CD14-positive monocyte (primary cell): ENCODE measurements around the gene OVCA2. TPM values are rescaled to one million over a fixed set of nuclear protein-coding genes. Genes with fewer than 3 reads are reported as not detected.
A peak's percentile ranks its signal among the peaks of the same experiment; 100 is the strongest.

Source experiments
- DNase-seq, 3 donors: peaks; one replicate each; pipeline ENCODE4 v3.0.0-alpha.2; 2011 to 2022
- H2AFZ ChIP-seq: 2 replicates; pipeline ENCODE4 v1.6.0; 2012; ENCODE audit warnings: mild to moderate bottlenecking, low read depth, low read length, inconsistent platforms; ENCODE audit not compliant: insufficient read depth, poor library complexity, severe bottlenecking
- H3K27ac ChIP-seq, 2 donors: 1 replicate in 1 of 2; 2 replicates in 1 of 2; pipeline ENCODE4 v1.5.1; 2012 to 2013; ENCODE audit warnings: low read length in 2 of 2, control low read depth in 1 of 2, inconsistent platforms in 1 of 2, low read depth in 1 of 2, mild to moderate bottlenecking in 1 of 2
- H3K27me3 ChIP-seq, 2 donors: one replicate each; pipeline versions ENCODE4 v1.6.0 to v1.6.1; 2011 to 2013; ENCODE audit warnings: low read length in 2 of 2; ENCODE audit not compliant: control insufficient read depth in 2 of 2, insufficient read depth in 2 of 2
- H3K36me3 ChIP-seq, 2 donors: replicated peaks in 1 of 2; 1 replicate in 1 of 2; 2 replicates in 1 of 2; pipeline versions ENCODE4 v1.5.1 to v1.6.1; 2012 to 2013; ENCODE audit warnings: low read length in 2 of 2, control low read depth in 1 of 2, inconsistent platforms in 1 of 2, mild to moderate bottlenecking in 1 of 2; ENCODE audit not compliant: insufficient read depth in 2 of 2, control insufficient read depth in 1 of 2
- H3K4me1 ChIP-seq, 2 donors: 1 replicate in 1 of 2; 2 replicates in 1 of 2; pipeline versions ENCODE4 v1.5.1 to v1.6.1; 2012 to 2013; ENCODE audit warnings: low read length in 2 of 2, control low read depth in 1 of 2, inconsistent platforms in 1 of 2, mild to moderate bottlenecking in 1 of 2, moderate library complexity in 1 of 2; ENCODE audit not compliant: insufficient read depth in 2 of 2, control insufficient read depth in 1 of 2
- H3K4me2 ChIP-seq: replicated peaks from 2 replicates; pipeline ENCODE3; 2012; ENCODE audit warnings: low read length, moderate library complexity, mild to moderate bottlenecking; ENCODE audit not compliant: poor library complexity, severe bottlenecking; ENCODE audit errors: extremely low read depth
- H3K4me3 ChIP-seq, 3 experiments: fragments of 200-600 bp in 1 of 3; sonication (generic) in 1 of 3; replicated peaks in 1 of 3; 1 replicate in 2 of 3; 2 replicates in 1 of 3; pipeline ENCODE4 v1.5.1; 2011 to 2013; ENCODE audit warnings: low read length in 3 of 3, mild to moderate bottlenecking in 3 of 3, control low read depth in 2 of 3, low read depth in 2 of 3, inconsistent platforms in 1 of 3, moderate library complexity in 1 of 3
- H3K79me2 ChIP-seq: 2 replicates; pipeline ENCODE4 v1.6.0; 2012; ENCODE audit warnings: mild to moderate bottlenecking, control low read depth, inconsistent platforms, low read length, moderate library complexity; ENCODE audit not compliant: insufficient read depth
- H3K9ac ChIP-seq: 2 replicates; pipeline ENCODE4 v1.6.0; 2017; ENCODE audit warnings: low read length, mild to moderate bottlenecking; ENCODE audit not compliant: insufficient read depth, poor library complexity, severe bottlenecking
- H3K9me3 ChIP-seq, 2 donors: replicated peaks in 1 of 2; 1 replicate in 1 of 2; 2 replicates in 1 of 2; pipeline versions ENCODE4 v1.5.1 to v1.6.1; 2012 to 2013; ENCODE audit warnings: low read length in 2 of 2, control low read depth in 1 of 2; ENCODE audit not compliant: control insufficient read depth in 1 of 2, insufficient read depth in 1 of 2
- H4K20me1 ChIP-seq: 2 replicates; pipeline ENCODE4 v1.6.0; 2012; ENCODE audit warnings: mild to moderate bottlenecking, low read length, control low read depth, moderate library complexity; ENCODE audit not compliant: insufficient read depth
- H3K27ac Mint-ChIP-seq, 7 donors: one replicate each; pipeline ENCODE4 v1.8.0; 2020; ENCODE audit warnings: mild to moderate bottlenecking in 7 of 7, mixed read lengths in 7 of 7, moderate library complexity in 6 of 7, inconsistent platforms in 2 of 7
- H3K27me3 Mint-ChIP-seq, 3 donors: one replicate each; pipeline ENCODE4 v1.8.0; 2021 to 2022; ENCODE audit warnings: low read depth in 3 of 3, mild to moderate bottlenecking in 3 of 3, mixed read lengths in 3 of 3, moderate library complexity in 3 of 3, inconsistent platforms in 1 of 3
- H3K36me3 Mint-ChIP-seq, 2 donors: one replicate each; pipeline ENCODE4 v1.8.0; 2020; ENCODE audit warnings: mixed read lengths in 2 of 2, inconsistent platforms in 1 of 2, mild to moderate bottlenecking in 1 of 2
- H3K4me1 Mint-ChIP-seq: one replicate; pipeline ENCODE4 v1.8.0; 2020; ENCODE audit warnings: mild to moderate bottlenecking, mixed read lengths
- H3K4me3 Mint-ChIP-seq, 2 donors: one replicate each; pipeline ENCODE4 v1.8.0; 2020; ENCODE audit warnings: mild to moderate bottlenecking in 2 of 2, mixed read lengths in 2 of 2, moderate library complexity in 1 of 2
- H3K9me3 Mint-ChIP-seq, 7 donors: one replicate each; pipeline ENCODE4 v1.8.0; 2020 to 2022; ENCODE audit warnings: mixed read lengths in 7 of 7, mild to moderate bottlenecking in 6 of 7, moderate library complexity in 6 of 7, inconsistent platforms in 2 of 7
- WGBS: methylation state at CpG from one replicate; pipeline ENCODE4 v1.1.5; 2013; ENCODE audit warnings: missing lambda C conversion rate; ENCODE audit not compliant: insufficient coverage; 5-methylcytosine and 5-hydroxymethylcytosine counted together
- intact Hi-C, 2 donors: fragments of 100-400 bp; cut with micrococcal nuclease; formaldehyde crosslinking; loops; one replicate each; pipeline versions ENCODE4 v1.15.0 to v1.15.1; 2023
- polyA plus RNA-seq, 3 donors: library from polyadenylated mRNA; depleted of rRNA in 1 of 3; unstranded in 2 of 3; stranded (reverse) in 1 of 3; fragments of 300-500 nt in 2 of 3; fragments of >200 nt in 1 of 3; fragmentation: Illumina TruSeq in 2 of 3; gene quantifications; 1 replicate in 2 of 3; 2 replicates in 1 of 3; pipeline ENCODE4 v1.2.3, GENCODE V29; 2012 to 2021
- TF ChIP-seq, protein P1 (sequence below): fragments of 200-600 bp; IDR thresholded peaks from one replicate; pipeline ENCODE4 v1.8.0; 2022; ENCODE audit warnings: antibody characterized with exemption, mild to moderate bottlenecking

Gene OVCA2
- polyA plus RNA-seq, 3 donors = 30.5 to 94.9 (median 69.1) TPM

DNA sequence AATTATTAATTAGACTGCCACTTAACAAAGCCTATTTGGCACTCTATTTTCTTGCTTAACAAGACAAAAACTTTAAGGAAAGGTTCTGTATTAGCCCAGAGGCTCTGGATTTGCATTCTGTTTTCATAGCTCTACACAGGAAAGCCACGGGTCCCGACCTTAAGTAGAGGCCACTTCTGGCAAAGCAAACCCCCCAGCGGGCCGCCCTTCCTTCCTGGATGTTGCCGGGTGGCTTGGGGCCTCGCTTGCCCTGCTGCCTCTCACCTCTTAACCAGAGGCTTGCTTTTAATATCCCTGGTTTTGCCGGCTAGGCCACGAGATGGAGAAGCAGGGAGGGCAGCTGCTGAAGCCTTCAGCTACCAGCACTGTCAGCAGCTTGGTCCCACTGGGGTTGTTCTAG is 21.1 kb upstream of the OVCA2 start:
- H3K4me3 ChIP-seq = no peak overlapping the region
- H3K9ac ChIP-seq = no peak overlapping the region
- H3K27ac Mint-ChIP-seq = no peak overlapping the region
- 7% methylated on average over 3 of the region's 8 CpGs for WGBS
- intact Hi-C loops = loop anchor here in 1 of 2 donors (10.0 kb wide), 1 partner anchor 136 kb away; no protein-coding TSS in a partner anchor
- H3K4me3 Mint-ChIP-seq = no peak overlapping the region
- peaks cover 20 to 30% of the 10 kb centered on the region in 2 donors for H3K4me1 ChIP-seq
- H2AFZ ChIP-seq = no peak overlapping the region
- H3K4me1 Mint-ChIP-seq = peaks cover 19% of the 10 kb centered on the region
- H3K4me2 ChIP-seq = no peak overlapping the region
- H3K79me2 ChIP-seq = no peaks in the 10 kb centered on the region
- H3K27me3 ChIP-seq = peaks cover 10 to 50% of the 10 kb centered on the region in 2 donors
- no peak for DNase-seq
- peaks cover 0 to 10% (median 3%) of the 10 kb centered on the region in 7 donors for H3K9me3 Mint-ChIP-seq
- no peaks in the 10 kb centered on the region for H3K36me3 ChIP-seq
- H3K27me3 Mint-ChIP-seq = peaks cover 33 to 71% (median 48%) of the 10 kb centered on the region in 3 donors
- H3K36me3 Mint-ChIP-seq = peaks cover 0 to under 1% of the 10 kb centered on the region in 2 donors
- TF ChIP-seq, protein P1, sequence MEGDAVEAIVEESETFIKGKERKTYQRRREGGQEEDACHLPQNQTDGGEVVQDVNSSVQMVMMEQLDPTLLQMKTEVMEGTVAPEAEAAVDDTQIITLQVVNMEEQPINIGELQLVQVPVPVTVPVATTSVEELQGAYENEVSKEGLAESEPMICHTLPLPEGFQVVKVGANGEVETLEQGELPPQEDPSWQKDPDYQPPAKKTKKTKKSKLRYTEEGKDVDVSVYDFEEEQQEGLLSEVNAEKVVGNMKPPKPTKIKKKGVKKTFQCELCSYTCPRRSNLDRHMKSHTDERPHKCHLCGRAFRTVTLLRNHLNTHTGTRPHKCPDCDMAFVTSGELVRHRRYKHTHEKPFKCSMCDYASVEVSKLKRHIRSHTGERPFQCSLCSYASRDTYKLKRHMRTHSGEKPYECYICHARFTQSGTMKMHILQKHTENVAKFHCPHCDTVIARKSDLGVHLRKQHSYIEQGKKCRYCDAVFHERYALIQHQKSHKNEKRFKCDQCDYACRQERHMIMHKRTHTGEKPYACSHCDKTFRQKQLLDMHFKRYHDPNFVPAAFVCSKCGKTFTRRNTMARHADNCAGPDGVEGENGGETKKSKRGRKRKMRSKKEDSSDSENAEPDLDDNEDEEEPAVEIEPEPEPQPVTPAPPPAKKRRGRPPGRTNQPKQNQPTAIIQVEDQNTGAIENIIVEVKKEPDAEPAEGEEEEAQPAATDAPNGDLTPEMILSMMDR = no peak
- no peaks in the 10 kb centered on the region for H4K20me1 ChIP-seq
- peaks cover 2% of the 10 kb centered on the region in 2 donors for H3K9me3 ChIP-seq
- no peak overlapping the region for H3K27ac ChIP-seq

DNA sequence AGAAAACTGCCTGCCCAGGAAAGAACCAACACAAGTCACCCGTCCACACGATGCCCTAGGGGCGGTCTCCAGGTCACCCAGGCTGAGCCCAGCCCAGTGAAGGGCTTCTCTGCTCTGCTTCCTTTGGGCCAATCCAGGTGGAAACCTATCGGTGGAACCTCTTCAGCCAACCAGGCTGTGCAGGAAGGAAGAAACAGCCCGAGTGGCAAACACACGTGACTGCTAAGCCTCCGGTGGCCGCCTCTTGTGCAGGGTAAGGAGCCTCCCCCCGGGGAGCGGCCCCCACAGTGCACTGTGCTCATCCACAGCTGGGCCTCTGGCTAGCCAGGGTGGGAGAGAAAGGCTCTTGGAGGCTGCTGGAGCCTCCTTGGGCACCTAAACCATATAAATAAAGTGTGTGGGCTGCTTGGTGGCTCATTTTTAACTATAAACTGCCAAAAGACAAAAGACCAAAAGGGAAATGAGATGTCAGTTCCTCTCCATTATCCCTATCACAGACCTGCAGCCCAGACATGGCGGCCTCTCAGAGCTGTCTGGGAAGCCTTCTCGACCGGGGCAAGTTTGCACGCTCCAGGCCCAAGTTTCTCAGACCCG is 19.1 kb upstream of the OVCA2 start:
- Mint-ChIP-seq H3K4me1 (peaks cover 26% of the 10 kb centered on the region), H3K36me3 (peaks cover 5 to 7% of the 10 kb centered on the region in 2 donors), H3K27ac (peak overlapping the region in 1 of 7 donors; percentile 56), H3K4me3 (peak overlapping the region; percentile 20 to 68), H3K27me3 (peaks cover 50 to 91% (median 67%) of the 10 kb centered on the region in 3 donors), H3K9me3 (peaks cover 0 to 23% (median 14%) of the 10 kb centered on the region in 7 donors)
- DNase-seq = no peak
- Histone ChIP-seq H4K20me1 (no peaks in the 10 kb centered on the region), H3K9ac (no peak overlapping the region), H3K27me3 (peaks cover 25 to 71% of the 10 kb centered on the region in 2 donors), H3K4me3 (peak overlapping the region in 1 of 3 experiments; percentile 24), H3K4me1 (peaks cover 26 to 37% of the 10 kb centered on the region in 2 donors), H3K27ac (no peak overlapping the region), H3K36me3 (no peaks in the 10 kb centered on the region), H3K4me2 (peak overlapping the region; percentile 84), H3K79me2 (no peaks in the 10 kb centered on the region), H3K9me3 (peaks cover 8 to 9% of the 10 kb centered on the region in 2 donors), H2AFZ (no peak overlapping the region)
- intact Hi-C loops = loop anchor here in 1 of 2 donors (10.0 kb wide), 1 partner anchor 138 kb away; no protein-coding TSS in a partner anchor
- WGBS = 22% methylated on average over 14 of the region's 15 CpGs
- TF ChIP-seq, protein P1 = no peak
